B cell (primary cell): ENCODE measurements around the gene C2orf92.

ENCODE experiments used
- CTCF ChIP-seq: fragments of 200-600 bp; IDR thresholded peaks from one replicate; pipeline ENCODE4 v1.8.0; 2022; ENCODE audit warnings: antibody characterized with exemption, mild to moderate bottlenecking
- EZH2 ChIP-seq: IDR thresholded peaks from 2 replicates; pipeline ENCODE4 v1.6.1; 2012; ENCODE audit warnings: borderline replicate concordance, low read depth, mild to moderate bottlenecking, moderate library complexity, low read length; ENCODE audit not compliant: insufficient read depth, poor library complexity, severe bottlenecking

- TF ChIP-seq CTCF = no peak
- no peak for TF ChIP-seq EZH2
These were observed 15.6 kb upstream of the C2orf92 start for GRCh38 chr2:97653874-97654273.
